Gastroesophageal sphincter (tissue), 3 donors: ENCODE data around the gene CLEC19A.

Source experiments
- EP300 ChIP-seq: sonication (generic); formaldehyde crosslinking; IDR thresholded peaks from one replicate; pipeline ENCODE4 v1.6.1; 2017; ENCODE audit warnings: antibody characterized with exemption, mild to moderate bottlenecking
- POLR2A ChIP-seq, 2 donors: fragments of 450-650 bp; IDR thresholded peaks; one replicate each; pipeline ENCODE4 v1.6.1; 2017; ENCODE audit warnings: antibody characterized with exemption in 2 of 2, mild to moderate bottlenecking in 2 of 2, moderate library complexity in 1 of 2
- TF ChIP-seq, protein P1 (sequence below), 4 experiments: fragments of 200-600 bp in 2 of 4; fragments of 450-650 bp in 2 of 4; sonication (generic) in 1 of 4; IDR thresholded peaks; one replicate each; pipeline ENCODE4 v1.5.1; 2017 to 2019; ENCODE audit warnings: antibody characterized with exemption in 4 of 4, mild to moderate bottlenecking in 2 of 4, moderate library complexity in 2 of 4

DNA sequence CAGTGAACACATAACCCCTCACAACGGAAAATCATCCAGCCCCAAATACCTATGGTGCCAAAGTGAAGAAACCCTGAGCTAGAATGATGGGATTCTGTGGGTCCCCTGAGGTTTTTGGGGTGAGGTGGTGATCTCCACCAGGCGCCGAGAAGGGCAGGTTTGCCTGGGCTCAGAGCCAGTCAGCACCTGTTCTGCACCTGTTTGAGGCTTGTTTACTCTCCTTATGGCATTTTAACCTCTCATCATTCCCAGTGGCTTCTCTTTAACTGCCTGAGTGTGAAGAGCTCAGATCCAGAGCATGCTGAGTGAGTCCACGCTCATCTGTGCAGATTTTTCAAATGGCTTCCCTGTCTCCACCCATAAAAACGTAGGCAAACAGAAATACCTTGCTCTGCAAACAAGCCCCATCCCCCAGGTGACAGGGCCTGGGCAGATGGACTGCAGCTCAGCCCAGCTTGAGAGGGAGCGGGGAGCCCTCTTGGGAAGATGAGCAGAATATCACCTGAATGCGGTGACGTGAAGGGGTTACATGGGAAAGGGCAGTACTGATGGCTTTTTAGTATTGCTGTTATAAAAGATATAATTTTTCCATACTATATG lies 40.1 kb upstream of the CLEC19A start:
- TF ChIP-seq, protein P1, sequence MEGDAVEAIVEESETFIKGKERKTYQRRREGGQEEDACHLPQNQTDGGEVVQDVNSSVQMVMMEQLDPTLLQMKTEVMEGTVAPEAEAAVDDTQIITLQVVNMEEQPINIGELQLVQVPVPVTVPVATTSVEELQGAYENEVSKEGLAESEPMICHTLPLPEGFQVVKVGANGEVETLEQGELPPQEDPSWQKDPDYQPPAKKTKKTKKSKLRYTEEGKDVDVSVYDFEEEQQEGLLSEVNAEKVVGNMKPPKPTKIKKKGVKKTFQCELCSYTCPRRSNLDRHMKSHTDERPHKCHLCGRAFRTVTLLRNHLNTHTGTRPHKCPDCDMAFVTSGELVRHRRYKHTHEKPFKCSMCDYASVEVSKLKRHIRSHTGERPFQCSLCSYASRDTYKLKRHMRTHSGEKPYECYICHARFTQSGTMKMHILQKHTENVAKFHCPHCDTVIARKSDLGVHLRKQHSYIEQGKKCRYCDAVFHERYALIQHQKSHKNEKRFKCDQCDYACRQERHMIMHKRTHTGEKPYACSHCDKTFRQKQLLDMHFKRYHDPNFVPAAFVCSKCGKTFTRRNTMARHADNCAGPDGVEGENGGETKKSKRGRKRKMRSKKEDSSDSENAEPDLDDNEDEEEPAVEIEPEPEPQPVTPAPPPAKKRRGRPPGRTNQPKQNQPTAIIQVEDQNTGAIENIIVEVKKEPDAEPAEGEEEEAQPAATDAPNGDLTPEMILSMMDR (IDR thresholded peaks at IDR 0.05), result no peak
- no peak for TF ChIP-seq POLR2A (IDR thresholded peaks at IDR 0.05)
- TF ChIP-seq EP300, result no peak
